NCI-H1930 (cell line): ENCODE results near the gene OGFOD3.

Experiments
- DNase-seq, 2 experiments: peaks; one replicate each; lab custom pipeline; 2025; lab: John Stamatoyannopoulos, UW

The OGFOD3 gene

GRCh38 chr17:82446649-82447048, 28.3 kb upstream of the OGFOD3 start:
- DNase-seq, result no peak

- DNase-seq, result no peak
Measured at GRCh38 chr17:82446124-82446523, 27.7 kb upstream of the OGFOD3 start.

GRCh38 chr17:82445542-82445941, 27.2 kb upstream of the OGFOD3 start:
- DNase-seq, result no peak

DNA sequence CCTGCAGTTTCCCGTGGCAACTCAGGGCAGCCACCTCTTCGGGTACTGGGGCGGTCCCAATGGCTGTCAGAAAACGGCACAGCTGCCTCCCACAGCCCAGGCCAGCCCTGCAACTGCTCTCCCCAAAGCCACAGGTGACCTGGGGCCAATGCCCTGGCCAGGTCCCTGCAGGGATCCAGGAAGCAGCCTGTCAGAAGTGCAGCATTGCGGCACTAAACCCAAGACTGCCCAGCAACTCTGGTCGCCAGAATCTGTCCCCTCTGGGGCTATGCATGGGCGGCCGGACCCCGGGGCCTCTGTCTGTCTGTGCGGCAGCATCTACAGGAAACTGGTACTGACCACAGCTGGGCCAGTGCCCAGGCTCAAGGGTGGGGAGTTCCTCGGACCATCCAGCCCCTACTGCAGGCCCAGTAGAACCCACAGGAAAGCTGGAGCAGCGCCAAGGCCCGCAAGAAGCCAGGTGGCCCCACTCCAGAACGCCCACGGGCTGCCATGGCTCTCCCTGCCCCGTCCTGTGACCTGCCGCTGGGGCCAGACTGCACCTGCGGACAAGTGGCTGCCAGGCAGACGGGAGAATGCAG, 26.6 kb upstream of the OGFOD3 start:
- no peak for DNase-seq

GRCh38 chr17:82444284-82444893, 26.0 kb upstream of the OGFOD3 start:
- DNase-seq, result no peak

DNA sequence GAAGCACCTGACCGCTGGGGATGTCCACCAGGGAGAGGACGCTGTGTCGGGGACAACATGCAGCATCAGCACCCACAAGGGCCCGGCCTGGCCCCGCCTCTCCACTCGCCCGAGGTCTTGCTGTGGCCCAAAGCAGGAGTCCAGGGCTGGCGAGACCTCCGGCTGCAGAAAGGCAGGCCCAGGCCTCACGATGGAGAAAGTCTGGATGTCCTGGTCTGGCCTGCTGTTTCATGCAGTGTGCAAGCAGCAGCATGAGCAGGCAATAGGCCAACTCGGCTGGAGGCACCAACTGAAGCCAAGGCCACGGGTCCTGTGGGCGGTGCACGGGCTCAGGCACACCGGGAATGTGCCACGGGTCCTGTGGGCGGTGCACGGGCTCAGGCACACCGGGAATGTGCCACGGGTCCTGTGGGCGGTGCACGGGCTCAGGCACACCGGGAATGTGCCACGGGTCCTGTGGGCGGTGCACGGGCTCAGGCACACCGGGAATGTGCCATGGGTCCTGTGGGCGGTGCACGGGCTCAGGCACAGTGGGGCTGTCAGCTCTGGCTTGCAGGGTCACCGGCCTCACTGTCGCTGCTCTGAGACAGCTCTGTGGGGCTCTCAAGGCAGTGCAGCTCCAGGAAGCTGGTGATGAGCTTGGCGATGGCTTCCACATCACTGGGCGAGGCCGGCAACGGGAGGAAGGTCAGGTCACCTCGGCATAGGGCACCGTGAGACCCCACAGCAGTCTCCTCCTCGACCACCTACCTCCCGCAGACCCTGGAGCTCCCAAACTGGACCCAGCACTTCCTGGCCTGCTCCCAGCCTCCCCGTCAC, 25.3 kb upstream of the OGFOD3 start:
- no peak for DNase-seq

GRCh38 chr17:82442643-82443464, 24.5 kb upstream of the OGFOD3 start:
- no peak for DNase-seq

- DNase-seq, result no peak
Measured at GRCh38 chr17:82441691-82442487, 23.5 kb upstream of the OGFOD3 start.

DNA sequence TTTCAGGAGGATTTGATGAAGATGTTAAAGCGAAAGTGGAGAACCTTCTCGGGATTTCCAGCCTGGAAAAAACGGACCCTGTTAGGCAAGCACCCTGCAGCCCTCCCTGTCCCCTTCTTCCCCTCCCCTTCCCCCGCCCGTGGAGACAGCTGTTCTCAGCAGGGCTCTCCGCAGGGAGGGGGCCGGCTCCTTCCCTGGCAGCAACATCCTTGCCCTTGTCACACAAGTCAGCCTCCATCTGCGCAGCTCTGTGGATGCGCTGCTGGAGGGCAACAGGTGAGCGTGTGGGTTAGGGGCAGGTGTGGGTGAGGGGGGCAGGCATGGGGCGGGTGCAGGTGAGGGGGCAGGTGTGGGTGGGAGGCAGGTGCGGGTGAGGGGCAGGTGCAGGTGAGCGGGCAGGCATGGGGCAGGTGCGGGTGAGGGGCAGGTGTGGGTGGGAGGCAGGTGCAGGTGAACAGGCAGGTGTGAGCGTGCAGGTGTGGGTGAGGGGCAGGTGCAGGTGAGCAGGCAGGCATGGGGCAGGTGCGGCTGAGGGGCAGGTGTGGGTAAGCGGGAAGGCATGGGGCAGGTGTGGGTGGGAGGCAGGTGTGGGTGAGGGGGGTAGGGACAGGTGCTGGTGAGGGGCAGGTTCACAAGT, 22.7 kb upstream of the OGFOD3 start:
- DNase-seq, result peak in 1 of 2 experiments; percentile 23

DNA sequence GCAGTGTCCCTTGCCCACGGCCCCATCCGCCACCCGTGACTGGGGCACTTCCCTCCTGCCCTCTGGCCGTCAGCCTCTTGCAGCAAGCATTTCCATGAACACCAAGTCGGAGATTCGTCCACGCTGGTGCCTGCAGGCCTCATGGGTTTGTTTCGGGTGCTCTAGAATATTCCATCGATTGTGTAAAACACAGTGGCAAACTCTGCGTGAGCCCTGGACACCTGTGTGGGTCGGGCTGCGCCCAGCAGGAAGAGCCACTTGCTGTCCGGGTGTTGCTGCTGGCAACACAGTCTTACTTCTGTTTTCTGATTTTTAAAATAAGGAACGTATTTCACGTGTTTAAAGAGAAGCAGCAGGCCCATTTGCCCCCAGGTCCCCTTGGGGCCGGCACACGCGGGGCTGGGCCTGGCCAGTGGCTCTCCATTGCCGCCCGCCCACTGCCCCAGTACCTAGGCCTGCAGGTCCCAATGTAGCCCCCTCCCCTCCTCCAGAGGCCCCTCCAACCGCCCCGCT, 22.1 kb upstream of the OGFOD3 start:
- DNase-seq, result no peak

DNA sequence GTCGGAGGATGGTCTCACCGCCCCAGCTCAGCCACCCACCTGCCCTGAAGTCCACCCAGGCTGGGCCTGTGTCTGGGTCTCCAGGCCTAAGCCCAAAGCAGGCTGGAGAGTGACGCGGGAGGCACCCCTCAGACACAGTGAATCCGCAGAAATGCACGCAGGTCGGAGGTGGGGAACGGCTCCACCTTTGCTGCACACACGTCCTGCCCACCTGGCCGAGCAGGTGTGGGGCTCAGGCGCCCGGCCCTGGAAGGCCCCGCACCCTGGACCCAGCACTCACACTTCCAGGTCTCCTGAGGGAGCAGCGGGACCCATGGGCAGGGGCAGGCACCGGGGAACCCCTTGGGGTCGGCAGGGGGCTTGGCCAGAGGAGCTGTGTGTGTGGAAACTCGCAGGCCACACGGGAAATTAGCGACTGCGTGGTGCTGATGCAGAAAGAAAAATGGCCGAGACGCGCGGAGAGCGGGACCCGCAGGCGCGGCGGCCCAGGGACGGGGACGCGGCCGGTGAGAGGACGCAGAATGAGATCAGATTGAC, 21.5 kb upstream of the OGFOD3 start:
- no peak for DNase-seq

- DNase-seq, result no peak
Measured at GRCh38 chr17:82439194-82439828, 20.9 kb upstream of the OGFOD3 start.

DNA sequence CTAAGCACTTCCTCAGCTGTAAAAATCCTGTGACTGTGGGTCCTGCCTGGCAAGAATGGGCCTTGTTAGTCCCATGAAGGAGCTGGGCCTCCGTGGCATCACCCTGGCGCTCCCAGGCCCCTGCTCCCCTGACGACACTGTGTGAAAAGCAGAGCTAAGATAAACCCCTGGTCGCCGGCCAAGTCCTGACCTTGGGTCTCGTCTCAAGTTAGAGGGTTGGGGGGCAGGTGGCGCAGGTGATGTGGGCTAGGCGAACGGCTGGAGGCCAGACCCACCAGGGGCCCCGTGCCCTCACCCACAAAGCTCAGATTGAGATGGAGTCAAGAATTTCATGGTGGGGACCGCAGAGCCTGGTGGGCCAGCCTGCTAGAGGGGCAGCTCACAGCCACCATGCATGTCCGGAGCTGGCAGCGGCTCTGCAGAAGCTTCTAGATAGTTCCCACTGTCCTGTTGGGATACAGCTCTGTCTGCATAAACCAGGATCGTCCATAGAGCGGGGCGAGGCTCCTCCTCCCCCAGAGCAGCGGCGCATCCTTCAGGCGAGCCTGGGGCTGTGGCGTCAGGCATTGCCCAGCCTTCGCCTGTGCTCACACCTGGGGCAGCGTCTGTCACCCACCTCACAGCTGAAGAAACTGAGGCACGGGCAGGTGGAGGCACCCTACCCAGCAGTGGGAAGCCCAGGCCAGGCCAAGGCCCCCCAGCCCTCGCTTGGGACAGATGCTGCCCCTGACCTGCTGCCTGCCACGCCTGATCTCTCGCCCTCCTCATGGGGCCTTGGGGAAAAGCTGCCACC, 20.2 kb upstream of the OGFOD3 start:
- DNase-seq, result no peak

- DNase-seq, result no peak
Measured at GRCh38 chr17:82437325-82437668, 18.9 kb upstream of the OGFOD3 start.

DNA sequence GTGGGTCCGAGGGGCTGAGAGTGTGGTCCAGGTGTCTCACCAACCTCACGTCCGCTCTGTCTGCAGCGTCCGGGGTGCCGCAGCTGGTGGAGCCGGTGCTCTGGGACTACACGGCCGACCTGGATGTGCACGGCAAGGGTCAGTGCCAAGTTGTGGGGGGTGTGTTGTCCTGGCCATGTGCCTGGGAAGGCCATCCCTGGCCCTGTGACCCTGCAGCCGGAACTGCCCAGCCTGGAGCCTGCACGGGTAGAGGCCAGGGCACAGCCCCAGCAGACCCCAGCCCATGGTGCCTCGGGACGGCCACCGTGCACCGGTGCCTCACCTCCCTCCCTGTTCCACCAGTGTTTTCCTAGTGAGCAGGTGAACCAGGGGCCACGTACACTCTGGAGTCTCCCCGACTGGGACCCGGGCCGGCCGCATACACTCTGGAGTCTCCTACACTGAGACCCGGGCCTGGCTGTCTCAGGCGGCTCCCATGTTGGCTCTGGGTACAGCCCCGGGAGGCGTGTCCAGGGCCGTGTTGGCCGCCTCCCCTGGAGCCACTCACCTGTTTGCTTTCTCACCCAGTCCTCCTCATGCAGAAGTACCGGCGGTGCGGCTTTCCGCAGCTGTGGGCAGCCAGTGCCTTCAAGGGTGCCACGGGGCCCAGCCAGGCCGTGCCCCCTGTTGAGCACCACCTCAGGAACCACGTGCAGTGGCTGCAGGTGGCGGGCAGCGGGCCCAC, 18.4 kb upstream of the OGFOD3 start:
- no peak for DNase-seq

DNA sequence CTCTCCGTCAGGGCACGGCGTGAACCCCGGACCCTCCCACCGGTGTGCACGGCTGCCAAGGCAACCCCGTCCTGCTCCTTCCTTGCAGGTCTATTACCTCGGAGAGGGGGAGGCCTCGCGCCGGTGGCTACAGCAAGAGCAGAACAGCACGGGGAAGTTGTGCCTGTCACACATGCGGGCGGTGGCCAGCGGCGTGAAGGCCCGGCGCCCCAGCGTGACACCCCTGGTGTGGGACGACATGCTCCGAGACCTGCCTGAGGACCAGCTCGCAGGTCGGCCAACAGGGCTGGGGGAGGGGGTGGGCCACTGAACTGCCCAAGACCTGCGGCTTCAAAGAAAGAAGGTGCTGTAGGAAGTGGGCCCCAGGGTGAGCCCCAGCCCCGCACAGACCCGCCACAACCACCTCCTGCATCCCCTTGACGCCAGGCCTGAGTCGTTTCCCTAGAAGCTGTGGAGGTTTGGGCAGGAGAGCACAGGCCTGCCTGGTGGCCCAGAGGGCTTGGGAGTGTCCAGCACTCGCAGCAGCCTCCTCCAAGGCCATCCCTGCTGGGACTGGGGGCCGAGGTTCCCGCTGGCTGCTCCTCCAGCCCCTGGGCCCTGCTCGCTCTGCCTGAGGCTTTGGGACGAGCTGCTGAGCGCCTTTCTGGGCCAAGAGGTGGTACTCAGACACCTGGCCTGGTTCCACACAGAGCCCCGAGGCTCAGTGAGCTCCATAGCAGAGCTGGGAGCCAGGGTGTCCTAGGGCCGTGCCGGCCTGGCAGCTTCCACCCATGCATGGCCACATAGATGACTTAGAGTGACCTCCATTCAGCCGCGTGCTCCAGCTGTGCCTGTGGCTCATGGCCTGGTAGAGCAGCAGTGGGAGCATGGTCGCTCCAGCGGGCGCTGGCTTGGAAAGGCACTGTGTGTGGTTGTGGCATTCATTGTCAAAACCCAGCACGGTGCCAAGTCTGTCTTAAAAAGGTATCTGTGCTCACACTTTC, 17.5 kb upstream of the OGFOD3 start:
- DNase-seq, result no peak

GRCh38 chr17:82435103-82435502, 16.7 kb upstream of the OGFOD3 start:
- no peak for DNase-seq

GRCh38 chr17:82434216-82434565, 15.8 kb upstream of the OGFOD3 start:
- DNase-seq, result no peak
